GM23248 (cell line): ENCODE data around the gene HPX. TPM values are rescaled to one million over a fixed set of nuclear protein-coding genes. Genes with fewer than 3 reads are reported as not detected.

Experiments used
- DNase-seq: peaks from one replicate; pipeline ENCODE4 v3.0.0-alpha.2; 2015
- H2AFZ ChIP-seq: fragments of 200-600 bp; sonication (generic); 2 replicates; pipeline ENCODE4 v1.6.1; 2016; ENCODE audit warnings: antibody characterized with exemption
- H3F3A ChIP-seq: fragments of 200-600 bp; sonication (generic); 2 replicates; pipeline ENCODE4 v1.6.1; 2016; ENCODE audit warnings: mild to moderate bottlenecking, antibody characterized with exemption, mixed run types; ENCODE audit not compliant: insufficient read depth
- H3K27ac ChIP-seq: fragments of 200-600 bp; sonication (generic); 2 replicates; pipeline ENCODE4 v1.5.1; 2016; ENCODE audit warnings: mild to moderate bottlenecking
- H3K27me3 ChIP-seq: fragments of 200-600 bp; sonication (generic); replicated peaks from 2 replicates; pipeline ENCODE4 v1.6.1; 2016; ENCODE audit warnings: mild to moderate bottlenecking; ENCODE audit not compliant: insufficient read depth
- H3K36me3 ChIP-seq: fragments of 200-600 bp; sonication (generic); 2 replicates; pipeline ENCODE4 v1.6.1; 2016; ENCODE audit warnings: low read depth, mild to moderate bottlenecking
- H3K4me1 ChIP-seq: fragments of 200-600 bp; sonication (generic); 2 replicates; pipeline ENCODE4 v1.6.1; 2016; ENCODE audit warnings: mild to moderate bottlenecking; ENCODE audit not compliant: insufficient read depth
- H3K4me2 ChIP-seq: fragments of 200-600 bp; sonication (generic); one replicate; pipeline ENCODE4 v1.6.1; 2016; ENCODE audit warnings: mild to moderate bottlenecking; ENCODE audit not compliant: unreplicated experiment
- H3K4me3 ChIP-seq: fragments of 200-600 bp; sonication (generic); 2 replicates; pipeline ENCODE4 v1.5.1; 2016; ENCODE audit warnings: mild to moderate bottlenecking
- H3K79me2 ChIP-seq: fragments of 200-600 bp; sonication (generic); 2 replicates; pipeline ENCODE4 v1.6.1; 2016; ENCODE audit warnings: mild to moderate bottlenecking; ENCODE audit not compliant: insufficient read depth
- H3K9ac ChIP-seq: fragments of 200-600 bp; sonication (generic); 2 replicates; pipeline ENCODE4 v1.6.1; 2016; ENCODE audit warnings: mild to moderate bottlenecking
- H3K9me2 ChIP-seq: fragments of 200-600 bp; sonication (generic); 2 replicates; pipeline ENCODE4 v1.6.1; 2016; ENCODE audit warnings: mixed run types, mild to moderate bottlenecking, moderate library complexity; ENCODE audit not compliant: insufficient read depth
- H3K9me3 ChIP-seq: fragments of 200-600 bp; sonication (generic); one replicate; pipeline ENCODE4 v1.6.1; 2017; ENCODE audit warnings: low read depth
- H4K20me1 ChIP-seq: fragments of 200-600 bp; sonication (generic); 2 replicates; pipeline ENCODE4 v1.6.0; 2016; ENCODE audit not compliant: insufficient read depth
- EZH2 ChIP-seq: fragments of 200-600 bp; sonication (generic); IDR thresholded peaks from 2 replicates; pipeline ENCODE4 v1.6.1; 2018; ENCODE audit warnings: antibody characterized with exemption, mild to moderate bottlenecking; ENCODE audit not compliant: insufficient read depth, poor library complexity, severe bottlenecking
- EZH2phosphoT487 ChIP-seq: fragments of 200-600 bp; sonication (generic); IDR thresholded peaks from 2 replicates; pipeline ENCODE4 v1.6.1; 2018; ENCODE audit warnings: antibody characterized with exemption, moderate library complexity, mild to moderate bottlenecking, low read depth; ENCODE audit not compliant: insufficient read depth
- WGBS, 2 experiments: methylation state at CpG; one replicate each; pipeline ENCODE4 v1.1.6; 2015 to 2017; ENCODE audit warnings: low lambda C conversion rate in 2 of 2, low coverage in 1 of 2; ENCODE audit errors: missing lambda C conversion rate in 2 of 2; 5-methylcytosine and 5-hydroxymethylcytosine counted together
- in situ Hi-C: fragments of 300-500 bp; cut with MboI; formaldehyde crosslinking; loops from 2 replicates; pipeline ENCODE4 v1.15.0; 2020
- polyA plus RNA-seq: library from polyadenylated mRNA; unstranded; fragments of >200 nt; fragmentation: Nextera tagmentation; extraction: Ambion mirVana; gene quantifications from 2 replicates; pipeline ENCODE4 v1.2.1, GENCODE V29; 2016
- total RNA-seq: library from RNA; depleted of rRNA; stranded (reverse); fragments of >200 nt; shearing (Covaris generic); gene quantifications from 2 replicates; pipeline ENCODE4 v1.2.3, GENCODE V29; 2014

HPX gene
- total and polyA plus RNA-seq, 2 experiments from 2014 or later: 0.22 to 0.43 TPM

DNA sequence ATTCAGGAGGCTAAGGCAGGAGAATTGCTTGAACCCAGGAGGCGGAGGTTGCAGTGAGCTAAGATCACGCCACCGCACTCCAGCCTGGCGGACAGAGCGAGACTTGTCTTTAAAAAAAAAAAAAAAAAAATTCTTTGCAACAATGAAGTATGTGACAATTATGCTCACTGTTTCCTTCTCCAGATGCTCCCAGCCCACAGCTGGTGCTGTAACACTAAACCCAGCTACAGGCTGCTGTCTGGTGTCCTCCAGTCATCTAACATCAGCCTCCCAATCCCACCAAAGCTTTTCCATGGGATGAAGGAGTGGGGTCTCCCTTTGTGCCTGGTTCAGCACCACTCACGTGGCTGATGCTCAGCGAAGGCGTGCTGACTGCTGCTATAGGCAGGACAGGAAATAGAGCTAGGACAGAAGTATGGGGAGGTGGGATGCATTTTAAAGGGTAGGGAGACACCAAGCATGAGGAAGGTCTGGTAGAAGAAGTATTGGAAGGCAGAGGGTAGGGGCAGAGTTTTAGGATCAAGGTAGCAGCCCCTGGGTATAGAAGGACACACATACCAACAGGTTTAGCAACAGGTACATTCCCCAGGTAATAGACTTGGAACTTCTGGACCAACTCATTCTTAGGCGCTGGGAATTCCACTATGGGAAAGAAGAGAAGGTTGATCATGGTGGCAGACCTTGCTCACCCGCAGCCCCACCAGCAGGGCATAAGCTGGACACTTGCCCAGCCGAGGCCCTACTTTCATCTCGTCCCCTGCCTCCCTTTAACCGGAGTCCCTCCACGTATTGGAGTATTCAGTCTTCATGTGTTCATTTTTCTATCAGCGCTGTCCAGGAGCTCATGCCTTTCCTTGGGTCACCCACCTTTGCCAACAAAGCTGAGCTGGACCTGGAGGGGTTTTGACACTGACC lies 40.1 kb downstream of the HPX start:
- no peaks in the 10 kb centered on the region for H4K20me1 ChIP-seq
- H3F3A ChIP-seq: peaks cover 28% of the 10 kb centered on the region
- 93 to 97% methylated on average over 15 of the region's 15 CpGs for WGBS, 2 experiments
- H3K36me3 ChIP-seq: no peaks in the 10 kb centered on the region
- no peak for TF ChIP-seq EZH2phosphoT487
- no peak for TF ChIP-seq EZH2
- peaks cover 15% of the 10 kb centered on the region for H3K4me1 ChIP-seq
- in situ Hi-C loops: no loop called here
- H3K27me3 ChIP-seq: no peaks in the 10 kb centered on the region
- no peak overlapping the region for H3K27ac ChIP-seq
- no peak overlapping the region for H3K4me3 ChIP-seq
- H3K79me2 ChIP-seq: no peaks in the 10 kb centered on the region
- no peak overlapping the region for H2AFZ ChIP-seq
- no peaks in the 10 kb centered on the region for H3K9me2 ChIP-seq
- H3K9ac ChIP-seq: no peak overlapping the region
- DNase-seq: no peak
- H3K9me3 ChIP-seq: no peaks in the 10 kb centered on the region
- H3K4me2 ChIP-seq: no peak overlapping the region

DNA sequence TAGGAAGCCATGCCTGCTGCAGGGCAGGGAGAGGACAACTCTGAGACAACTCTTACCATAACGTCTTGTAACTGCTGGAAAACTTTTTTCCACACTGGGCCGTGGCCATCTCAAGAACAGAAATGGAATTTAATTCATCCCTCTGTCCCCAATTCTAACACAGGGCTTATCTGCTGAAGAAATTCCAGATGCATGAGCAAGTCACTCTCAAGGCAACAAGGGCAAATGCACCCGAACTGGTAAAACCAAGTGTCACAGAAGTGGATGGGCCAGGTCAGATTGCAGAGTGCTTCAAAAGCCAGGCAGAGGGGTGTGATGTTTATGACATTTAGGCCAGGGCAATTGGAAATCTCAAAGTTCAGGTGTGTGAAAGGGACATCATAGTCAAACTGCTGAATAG lies 43.2 kb downstream of the HPX start:
- Histone ChIP-seq H3K9me2 (no peaks in the 10 kb centered on the region), H4K20me1 (no peaks in the 10 kb centered on the region), H3F3A (peaks cover 28% of the 10 kb centered on the region), H3K4me3 (no peak overlapping the region), H3K27ac (0 out of 2 replicates have a peak overlapping the region, but pooled peaks have one; percentile 5), H3K9ac (no peak overlapping the region), H3K36me3 (no peaks in the 10 kb centered on the region), H3K9me3 (no peaks in the 10 kb centered on the region), H3K4me1 (peaks cover 15% of the 10 kb centered on the region), H2AFZ (no peak overlapping the region), H3K4me2 (peak overlapping the region; percentile 52), H3K79me2 (no peaks in the 10 kb centered on the region), H3K27me3 (no peaks in the 10 kb centered on the region)
- in situ Hi-C loops: no loop called here
- DNase-seq: peak; percentile 55
- TF ChIP-seq EZH2phosphoT487: no peak
- TF ChIP-seq EZH2: no peak
- WGBS, 2 experiments: 27 to 32% methylated on average over 3 of the region's 3 CpGs

DNA sequence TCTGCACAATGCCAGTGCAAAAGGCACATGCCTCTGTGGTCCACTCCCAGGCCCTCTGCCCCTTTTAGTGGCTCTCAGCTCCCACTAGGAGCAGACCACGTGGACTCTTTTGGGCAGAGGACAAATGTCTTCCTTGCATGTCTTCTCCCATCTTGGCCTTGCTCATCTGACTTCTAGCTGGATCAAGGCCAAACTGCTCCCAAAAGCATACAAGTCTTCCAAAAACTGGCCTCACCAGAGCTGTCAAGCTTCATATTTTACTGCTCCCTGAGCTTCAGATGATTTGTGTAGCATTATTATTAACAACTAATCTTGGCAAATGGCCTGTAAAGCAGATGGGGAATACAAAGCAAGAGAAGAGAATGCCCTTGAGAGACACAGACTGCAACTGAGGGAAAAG lies 43.6 kb downstream of the HPX start:
- no peaks in the 10 kb centered on the region for H3K79me2 ChIP-seq
- peaks cover 28% of the 10 kb centered on the region for H3F3A ChIP-seq
- no peaks in the 10 kb centered on the region for H3K9me2 ChIP-seq
- no peaks in the 10 kb centered on the region for H4K20me1 ChIP-seq
- no peaks in the 10 kb centered on the region for H3K9me3 ChIP-seq
- no peaks in the 10 kb centered on the region for H3K36me3 ChIP-seq
- TF ChIP-seq EZH2phosphoT487 (no peak), EZH2 (no peak)
- H3K4me3 ChIP-seq: no peak overlapping the region
- peak; percentile 17 for DNase-seq
- in situ Hi-C loops: no loop called here
- 64 to 71% methylated on average over 1 of the region's 1 CpG for WGBS, 2 experiments
- H3K4me1 ChIP-seq: peaks cover 15% of the 10 kb centered on the region
- no peaks in the 10 kb centered on the region for H3K27me3 ChIP-seq
- H3K9ac ChIP-seq: no peak overlapping the region
- H3K4me2 ChIP-seq: peak overlapping the region; percentile 52
- H3K27ac ChIP-seq: 0 out of 2 replicates have a peak overlapping the region, but pooled peaks have one; percentile 5
- no peak overlapping the region for H2AFZ ChIP-seq

DNA sequence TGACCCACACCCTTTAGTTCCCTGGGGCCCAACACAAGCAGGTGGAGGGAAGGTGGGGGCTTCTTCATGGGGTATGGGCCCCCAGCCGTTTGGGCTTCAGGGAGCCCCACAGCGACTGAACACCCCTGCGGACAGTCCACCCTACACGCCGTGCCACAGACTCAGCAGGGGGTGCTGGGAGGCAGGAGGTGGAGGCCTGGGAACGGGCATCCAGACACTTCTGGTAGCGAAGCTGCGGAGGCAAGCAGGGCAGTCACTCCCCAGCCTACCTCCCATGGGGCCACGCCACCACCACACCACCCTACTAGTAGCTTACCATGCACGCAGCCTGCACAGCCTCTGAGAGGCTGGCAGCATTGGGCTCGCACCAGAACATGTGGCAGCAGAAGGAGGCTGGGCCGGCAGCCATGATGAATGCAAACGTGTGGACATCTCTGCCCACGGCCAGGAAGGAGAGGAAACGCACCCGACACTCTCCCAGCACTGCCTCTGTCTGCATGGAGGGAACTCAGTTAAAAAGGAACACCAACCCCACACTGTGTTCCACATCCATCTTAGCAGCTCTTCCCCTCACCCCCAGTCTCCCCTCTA lies 45.2 kb downstream of the HPX start:
- in situ Hi-C loops: no loop called here
- WGBS, 2 experiments: 78 to 84% methylated on average over 11 to 15 of the region's 16 CpGs
- DNase-seq: no peak

More for the DNA sequence above, 45.2 kb downstream of the HPX start:
- no peak for TF ChIP-seq EZH2phosphoT487
- TF ChIP-seq EZH2: no peak
- Histone ChIP-seq H3K9me2 (no peaks in the 10 kb centered on the region), H3K4me1 (peaks cover 15% of the 10 kb centered on the region), H2AFZ (no peak overlapping the region), H3K79me2 (peaks cover 5% of the 10 kb centered on the region; the same call in 1 of the 2 replicates), H3K4me3 (no peak overlapping the region), H3K4me2 (no peak overlapping the region), H3K9ac (no peak overlapping the region), H3K27me3 (no peaks in the 10 kb centered on the region), H3K36me3 (no peaks in the 10 kb centered on the region), H3F3A (peaks cover 28% of the 10 kb centered on the region), H3K9me3 (no peaks in the 10 kb centered on the region), H4K20me1 (no peaks in the 10 kb centered on the region), H3K27ac (no peak overlapping the region)
